Measurements from ENCODE around the gene MITD1. TPM values are rescaled to one million over a fixed set of nuclear protein-coding genes. Genes with fewer than 3 reads are reported as not detected.

Gene MITD1
- total and polyA plus RNA-seq, 2 donors from 2014 or later, result 29.1 to 38.0 TPM

Other genes with a start within 250 kb of the MITD1 start
- gene CRACDL, start 244.8 kb downstream of the MITD1 start, total RNA-seq, result 14.8 TPM
- 4.3 TPM for gene CRACDL, start 244.8 kb downstream of the MITD1 start, polyA plus RNA-seq (ENCODE audit: insufficient read depth, low read depth, low replicate concordance)
- gene C2orf15, start 39.4 kb downstream of the MITD1 start, total RNA-seq, result 6.3 TPM
- 6.6 TPM for gene C2orf15, start 39.4 kb downstream of the MITD1 start, polyA plus RNA-seq (ENCODE audit: insufficient read depth, low read depth, low replicate concordance)
- gene TSGA10, start 26.1 kb downstream of the MITD1 start, total RNA-seq, result 16.1 TPM
- 5.3 TPM for gene TSGA10, start 26.1 kb downstream of the MITD1 start, polyA plus RNA-seq (ENCODE audit: insufficient read depth, low read depth, low replicate concordance)
- 10.3 TPM for gene LIPT1, start 26.1 kb downstream of the MITD1 start, total RNA-seq
- gene LIPT1, start 26.1 kb downstream of the MITD1 start, polyA plus RNA-seq (ENCODE audit: insufficient read depth, low read depth, low replicate concordance), result 12.2 TPM
- 24.6 TPM for gene MRPL30, start 126 bp upstream of the MITD1 start, total RNA-seq
- 31.2 TPM for gene MRPL30, start 126 bp upstream of the MITD1 start, polyA plus RNA-seq (ENCODE audit: insufficient read depth, low read depth, low replicate concordance)
- not detected for gene LYG2, start 74.6 kb upstream of the MITD1 start, total RNA-seq
- not detected for gene LYG2, start 74.6 kb upstream of the MITD1 start, polyA plus RNA-seq (ENCODE audit: insufficient read depth, low read depth, low replicate concordance)
- 21.0 TPM for gene LYG1, start 120.1 kb upstream of the MITD1 start, total RNA-seq
- 35.0 TPM for gene LYG1, start 120.1 kb upstream of the MITD1 start, polyA plus RNA-seq (ENCODE audit: insufficient read depth, low read depth, low replicate concordance)
- 31.7 TPM for gene TXNDC9, start 155.3 kb upstream of the MITD1 start, total RNA-seq
- 38.7 TPM for gene TXNDC9, start 155.3 kb upstream of the MITD1 start, polyA plus RNA-seq (ENCODE audit: insufficient read depth, low read depth, low replicate concordance)
- gene EIF5B, start 156.3 kb upstream of the MITD1 start, total RNA-seq, result 39.7 TPM
- gene EIF5B, start 156.3 kb upstream of the MITD1 start, polyA plus RNA-seq (ENCODE audit: insufficient read depth, low read depth, low replicate concordance), result 36.9 TPM

Data from kidney (tissue), 2 donors.